ENCODE data around the gene PRKN. TPM values are rescaled to one million over a fixed set of nuclear protein-coding genes. Genes with fewer than 3 reads are reported as not detected.

The PRKN gene
- total RNA-seq, 1 donor from 2014 or later, result 1.3 TPM

GRCh38 chr6:161815965-161816364, 911.6 kb downstream of the PRKN start:
- no peaks in the 10 kb centered on the region for H3K79me2 ChIP-seq (ENCODE audit: insufficient read depth, low read length)
- H4K20me1 ChIP-seq (ENCODE audit: insufficient read depth, low read length), result no peaks in the 10 kb centered on the region
- no peak overlapping the region for H3K4me3 ChIP-seq (ENCODE audit: insufficient read depth, low read depth, low read length)
- no peak overlapping the region for H3K4me2 ChIP-seq (ENCODE audit: low read length)
- DNase-seq (ENCODE audit: low read depth), result no peak
- no peak overlapping the region for H3K4me3 Mint-ChIP-seq (ENCODE audit: unreplicated experiment)
- peaks cover 8% of the 10 kb centered on the region for H3K27me3 Mint-ChIP-seq (ENCODE audit: low read depth, unreplicated experiment)
- H2AFZ ChIP-seq (ENCODE audit: low read depth, low read length), result no peak overlapping the region
- no peak overlapping the region for H3K27ac ChIP-seq (ENCODE audit: low read depth, low read length)
- H3K36me3 ChIP-seq (ENCODE audit: insufficient read depth, low read length), result no peaks in the 10 kb centered on the region
- no peaks in the 10 kb centered on the region for H3K27me3 ChIP-seq (ENCODE audit: insufficient read depth, low read length)
- no peaks in the 10 kb centered on the region for H3K36me3 Mint-ChIP-seq (ENCODE audit: low read depth, unreplicated experiment)
- H3K27ac Mint-ChIP-seq (ENCODE audit: unreplicated experiment), result no peak overlapping the region
- FAIRE-seq, result no peak
- no peaks in the 10 kb centered on the region for H3K4me1 ChIP-seq (ENCODE audit: insufficient read depth, low read length)
- peaks cover 4% of the 10 kb centered on the region for H3K9me3 Mint-ChIP-seq (ENCODE audit: unreplicated experiment)
- H3K9ac ChIP-seq (ENCODE audit: low read length), result no peak overlapping the region
- TF ChIP-seq EZH2 (IDR thresholded peaks at IDR 0.05; ENCODE audit: insufficient read depth, low read length) (no peak), CTCF (IDR thresholded peaks at IDR 0.05; ENCODE audit: insufficient read depth, low read depth, low read length) (no peak)
- H3K4me1 Mint-ChIP-seq (ENCODE audit: low read depth, unreplicated experiment), result no peaks in the 10 kb centered on the region
- no peaks in the 10 kb centered on the region for H3K9me3 ChIP-seq (ENCODE audit: insufficient read depth, low read depth, low read length)

DNA sequence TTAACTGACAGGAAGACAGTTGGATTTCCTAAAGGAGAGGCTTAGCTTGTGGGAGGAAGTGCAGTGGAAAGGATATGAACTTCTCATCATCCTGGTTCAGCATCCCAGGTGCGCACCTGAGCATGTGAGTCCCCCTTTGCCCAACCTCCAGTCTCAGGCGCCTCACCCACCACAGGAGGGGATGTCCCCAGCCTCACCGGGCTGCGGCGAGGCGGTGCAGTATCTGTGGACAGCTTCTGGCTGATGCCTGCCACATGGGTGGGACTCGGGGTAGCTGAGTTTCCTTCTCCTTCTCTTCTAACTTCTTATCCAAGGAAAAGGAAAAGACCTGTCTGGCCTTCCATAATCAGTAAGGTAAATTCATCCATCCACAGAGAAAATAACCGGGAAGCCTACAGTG, 914.4 kb downstream of the PRKN start:
- H3K27me3 Mint-ChIP-seq (ENCODE audit: low read depth, unreplicated experiment), result peaks cover 8% of the 10 kb centered on the region
- Histone ChIP-seq H4K20me1 (ENCODE audit: insufficient read depth, low read length) (no peaks in the 10 kb centered on the region), H3K4me3 (ENCODE audit: insufficient read depth, low read depth, low read length) (no peak overlapping the region), H3K4me2 (ENCODE audit: low read length) (no peak overlapping the region), H3K9me3 (ENCODE audit: insufficient read depth, low read depth, low read length) (no peaks in the 10 kb centered on the region), H3K27ac (ENCODE audit: low read depth, low read length) (no peak overlapping the region), H3K9ac (ENCODE audit: low read length) (no peak overlapping the region), H3K27me3 (ENCODE audit: insufficient read depth, low read length) (no peaks in the 10 kb centered on the region), H3K4me1 (ENCODE audit: insufficient read depth, low read length) (peaks cover 3% of the 10 kb centered on the region), H3K36me3 (ENCODE audit: insufficient read depth, low read length) (no peaks in the 10 kb centered on the region), H3K79me2 (ENCODE audit: insufficient read depth, low read length) (no peaks in the 10 kb centered on the region), H2AFZ (ENCODE audit: low read depth, low read length) (no peak overlapping the region)
- DNase-seq (ENCODE audit: low read depth) (no peak), FAIRE-seq (no peak)
- H3K9me3 Mint-ChIP-seq (ENCODE audit: unreplicated experiment), result peaks cover 4% of the 10 kb centered on the region
- TF ChIP-seq CTCF (IDR thresholded peaks at IDR 0.05; ENCODE audit: insufficient read depth, low read depth, low read length) (no peak), EZH2 (IDR thresholded peaks at IDR 0.05; ENCODE audit: insufficient read depth, low read length) (no peak)
- no peak overlapping the region for H3K4me3 Mint-ChIP-seq (ENCODE audit: unreplicated experiment)
- no peak overlapping the region for H3K27ac Mint-ChIP-seq (ENCODE audit: unreplicated experiment)
- no peaks in the 10 kb centered on the region for H3K36me3 Mint-ChIP-seq (ENCODE audit: low read depth, unreplicated experiment)
- H3K4me1 Mint-ChIP-seq (ENCODE audit: low read depth, unreplicated experiment), result no peaks in the 10 kb centered on the region

GRCh38 chr6:161809971-161810370, 917.6 kb downstream of the PRKN start:
- no peaks in the 10 kb centered on the region for H3K9me3 ChIP-seq (ENCODE audit: insufficient read depth, low read depth, low read length)
- no peak overlapping the region for H3K27ac Mint-ChIP-seq (ENCODE audit: unreplicated experiment)
- H3K9ac ChIP-seq (ENCODE audit: low read length), result no peak overlapping the region
- H3K36me3 ChIP-seq (ENCODE audit: insufficient read depth, low read length), result no peaks in the 10 kb centered on the region
- H3K27ac ChIP-seq (ENCODE audit: low read depth, low read length), result no peak overlapping the region
- H3K36me3 Mint-ChIP-seq (ENCODE audit: low read depth, unreplicated experiment), result no peaks in the 10 kb centered on the region
- no peak for DNase-seq (ENCODE audit: low read depth)
- H4K20me1 ChIP-seq (ENCODE audit: insufficient read depth, low read length), result no peaks in the 10 kb centered on the region
- no peaks in the 10 kb centered on the region for H3K27me3 ChIP-seq (ENCODE audit: insufficient read depth, low read length)
- no peak overlapping the region for H3K4me2 ChIP-seq (ENCODE audit: low read length)
- H3K4me3 ChIP-seq (ENCODE audit: insufficient read depth, low read depth, low read length), result no peak overlapping the region
- no peaks in the 10 kb centered on the region for H3K79me2 ChIP-seq (ENCODE audit: insufficient read depth, low read length)
- H2AFZ ChIP-seq (ENCODE audit: low read depth, low read length), result no peak overlapping the region
- no peak for TF ChIP-seq EZH2 (IDR thresholded peaks at IDR 0.05; ENCODE audit: insufficient read depth, low read length)
- TF ChIP-seq CTCF (IDR thresholded peaks at IDR 0.05; ENCODE audit: insufficient read depth, low read depth, low read length), result no peak
- H3K27me3 Mint-ChIP-seq (ENCODE audit: low read depth, unreplicated experiment), result peaks cover 7% of the 10 kb centered on the region
- no peaks in the 10 kb centered on the region for H3K4me1 Mint-ChIP-seq (ENCODE audit: low read depth, unreplicated experiment)
- FAIRE-seq, result no peak
- H3K4me1 ChIP-seq (ENCODE audit: insufficient read depth, low read length), result peaks cover 5% of the 10 kb centered on the region
- peaks cover 4% of the 10 kb centered on the region for H3K9me3 Mint-ChIP-seq (ENCODE audit: unreplicated experiment)
- H3K4me3 Mint-ChIP-seq (ENCODE audit: unreplicated experiment), result no peak overlapping the region
